ENCODE measurements around the gene GNG2.
"Not testable (repeated sequence)": the region's sequence is repeated elsewhere in the genome, so short reads cannot be mapped to it uniquely, and the experiment has no call there.

The GNG2 gene

DNA sequence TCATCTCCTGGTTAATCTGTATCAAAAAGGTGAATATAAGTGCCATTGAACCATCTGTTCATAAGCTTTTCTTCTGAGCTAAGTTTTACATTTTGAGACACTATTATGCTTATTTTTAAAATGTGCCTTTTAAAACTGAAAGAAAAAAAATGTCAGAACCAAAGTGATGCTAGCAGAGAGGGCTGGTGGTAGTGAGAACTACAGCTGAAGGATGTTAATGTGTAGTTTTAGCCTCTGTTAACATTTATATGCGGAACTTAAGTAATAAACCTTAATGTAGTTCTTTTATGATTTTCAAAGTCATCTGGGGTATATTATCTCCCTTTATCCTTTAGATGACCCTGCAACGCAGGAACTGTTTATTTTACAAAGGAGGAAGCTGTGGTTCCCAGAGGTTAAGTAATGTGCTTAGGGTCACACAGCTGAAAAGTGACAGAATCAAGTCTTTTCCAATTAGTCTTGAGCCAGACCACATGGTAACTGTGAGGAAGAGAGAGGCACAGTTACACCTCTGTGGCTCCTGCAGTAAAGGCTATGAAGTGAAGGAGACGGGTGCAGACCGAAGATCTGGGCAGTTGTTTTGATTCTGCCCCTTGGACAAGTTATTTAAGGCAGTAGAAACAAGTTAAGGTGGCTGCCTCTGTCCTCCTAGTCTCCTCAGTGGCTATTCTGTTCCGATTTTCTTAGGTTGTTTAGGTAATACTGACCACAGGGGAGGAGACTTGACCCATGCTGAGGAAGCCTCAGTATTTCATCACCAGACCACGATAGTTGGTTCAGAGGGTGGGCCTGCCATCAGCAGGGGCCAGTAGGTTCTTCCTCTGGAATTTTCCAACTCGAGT, 23.9 kb downstream of the GNG2 start:
- in situ Hi-C loops (cut with MboI; ENCODE audit: low sequenced_read_pairs): no loop called here

DNA sequence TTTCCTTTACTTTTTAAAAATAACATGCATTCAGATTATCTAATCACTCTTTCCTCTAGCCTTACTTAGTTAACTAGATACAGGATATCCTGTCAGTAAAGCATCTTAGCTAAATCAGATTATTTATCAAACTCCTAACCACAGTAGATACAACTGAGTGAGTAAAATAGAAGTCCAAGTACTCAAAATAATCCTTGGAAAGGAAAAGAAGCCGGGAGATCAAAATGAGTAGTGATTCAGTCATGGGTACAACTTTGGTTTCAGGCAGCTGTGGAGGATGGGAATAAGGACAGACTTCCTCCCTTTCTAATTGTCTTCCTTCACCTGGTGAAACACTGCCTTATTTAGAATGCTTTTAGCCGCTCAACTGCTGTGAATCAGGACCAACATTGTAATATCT, 29.4 kb downstream of the GNG2 start:
- in situ Hi-C loops (cut with MboI; ENCODE audit: low sequenced_read_pairs): no loop called here

DNA sequence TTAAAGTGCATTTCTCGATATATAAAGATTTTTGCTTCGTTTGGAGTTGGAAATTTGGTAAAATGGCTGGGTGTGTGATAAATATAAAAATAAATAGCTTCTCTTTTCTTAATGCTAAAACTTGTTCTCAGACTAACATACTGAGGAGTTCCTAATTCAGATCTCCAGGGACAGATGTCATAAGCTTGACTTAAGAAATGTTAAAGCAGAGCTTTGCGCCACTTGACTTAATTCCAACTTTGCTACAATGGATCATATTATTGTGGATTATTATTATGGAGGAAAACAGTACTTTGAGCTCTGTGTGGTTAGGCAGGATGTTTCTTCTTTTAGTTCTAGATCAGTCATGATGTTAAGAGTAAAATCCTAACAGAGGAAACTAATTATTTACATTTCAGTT, 33.8 kb downstream of the GNG2 start:
- in situ Hi-C loops (cut with MboI; ENCODE audit: low sequenced_read_pairs): no loop called here

DNA sequence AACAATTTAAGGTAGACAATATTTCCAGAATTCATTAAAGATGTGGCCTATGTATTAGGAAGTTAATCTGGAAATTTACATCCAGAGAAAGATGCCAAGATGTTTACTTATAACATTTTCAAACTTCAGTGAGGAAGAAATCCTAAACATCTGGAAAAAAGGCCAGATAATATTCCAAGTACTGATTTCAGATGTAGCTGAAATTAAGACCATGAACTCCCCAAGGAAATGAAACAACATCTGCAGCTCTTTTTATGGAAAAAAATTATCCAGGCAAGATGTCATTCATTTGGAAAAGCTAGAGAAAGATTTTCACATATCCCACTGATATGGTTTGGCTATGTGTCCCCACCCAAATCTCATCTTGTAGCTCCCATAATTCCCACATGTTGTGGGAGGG, 35.0 kb downstream of the GNG2 start:
- in situ Hi-C loops (cut with MboI; ENCODE audit: low sequenced_read_pairs): no loop called here

DNA sequence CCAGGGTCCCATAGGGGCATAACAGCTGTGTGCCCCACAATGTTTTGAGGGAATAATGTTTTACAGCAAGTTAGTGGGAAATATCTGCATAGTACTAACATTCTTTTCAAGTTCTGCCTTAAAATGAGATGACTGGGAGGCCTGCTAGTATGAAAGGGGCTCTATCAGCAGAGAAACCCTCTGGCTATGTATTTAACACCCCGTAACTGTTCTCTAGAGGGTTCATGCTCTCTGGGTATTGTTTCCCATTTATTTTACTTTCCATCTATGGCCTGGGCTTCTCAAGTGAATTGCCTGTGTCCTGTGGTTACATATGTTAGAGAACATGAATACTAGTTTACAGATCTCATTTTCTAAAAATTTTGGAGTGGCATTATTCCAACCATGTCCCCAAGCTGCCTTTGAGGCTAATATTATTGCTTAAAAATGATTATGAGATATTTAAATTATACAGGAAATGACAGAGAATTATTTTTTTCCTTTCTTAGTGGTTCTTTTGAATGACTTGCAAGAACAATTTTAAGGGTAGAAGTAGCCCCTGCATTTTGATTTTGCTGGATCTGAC, 37.5 kb downstream of the GNG2 start:
- in situ Hi-C loops (cut with MboI; ENCODE audit: low sequenced_read_pairs): no loop called here

DNA sequence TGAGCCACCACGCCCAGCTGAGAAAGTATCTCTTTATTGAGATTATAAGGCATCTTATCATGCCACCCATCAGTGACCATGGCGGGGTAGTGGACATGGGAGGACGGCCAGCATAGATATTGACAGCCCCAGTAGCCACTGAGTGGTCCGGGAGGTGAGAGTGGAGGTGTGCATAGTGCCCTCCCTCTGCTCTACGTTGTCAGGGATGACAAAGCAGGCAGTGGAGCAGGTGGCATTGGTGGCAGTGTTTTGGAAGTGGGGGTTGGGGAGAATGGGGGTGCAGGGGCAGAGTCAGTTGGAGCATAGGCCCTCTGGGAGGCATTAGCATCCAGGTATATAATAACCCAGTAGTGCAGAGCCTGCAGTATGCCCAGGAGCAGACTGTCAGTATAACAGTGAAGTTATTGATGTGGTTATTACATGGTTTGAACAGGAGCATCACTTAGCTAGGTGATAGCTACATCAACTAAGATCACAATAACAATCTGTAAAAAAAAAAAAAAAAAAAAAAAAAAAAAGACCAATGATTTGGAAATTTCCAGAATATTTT, 41.1 kb downstream of the GNG2 start:
- in situ Hi-C loops (cut with MboI; ENCODE audit: low sequenced_read_pairs): no loop called here

DNA sequence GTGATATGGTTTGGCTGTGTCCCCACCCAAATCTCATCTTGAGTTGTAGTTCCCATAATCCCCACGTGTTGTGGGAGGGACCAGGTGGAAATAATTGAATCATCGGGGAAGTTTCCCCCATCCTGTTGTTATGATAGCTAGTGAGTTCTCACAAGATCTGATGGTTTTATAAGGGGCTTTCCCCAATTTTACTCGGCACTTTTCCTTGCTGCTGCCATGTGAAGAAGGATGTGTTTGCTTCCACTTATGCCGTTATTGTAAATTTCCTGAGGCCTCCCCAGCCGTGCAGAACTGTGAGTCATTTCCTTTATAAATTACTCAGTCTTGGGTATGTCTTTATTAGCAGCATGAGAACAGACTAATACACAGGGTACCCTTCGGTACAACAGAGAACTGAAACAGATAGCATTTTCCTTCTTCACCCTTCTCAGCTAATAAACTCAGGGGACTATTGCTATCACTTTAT, 45.3 kb downstream of the GNG2 start:
- in situ Hi-C loops (cut with MboI; ENCODE audit: low sequenced_read_pairs): not testable (repeated sequence)

DNA sequence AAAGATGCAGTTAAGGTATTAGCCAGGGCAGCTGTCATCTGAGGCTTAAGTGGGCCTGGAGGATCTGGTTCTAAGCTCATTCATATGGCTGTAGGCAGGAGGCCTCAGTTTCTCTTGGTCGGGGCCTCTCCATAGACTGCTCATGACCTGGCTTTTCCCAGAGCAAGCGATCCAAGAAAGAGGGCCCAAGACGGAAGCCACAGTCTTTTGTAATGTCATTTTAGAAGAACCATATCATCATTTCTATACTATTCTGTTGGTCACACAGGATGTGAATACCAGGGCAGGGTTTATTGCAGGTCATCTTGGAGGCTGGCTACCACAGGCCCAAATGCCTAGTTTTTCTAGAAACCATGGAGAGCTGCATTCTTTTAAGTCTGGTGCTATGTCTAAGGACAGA, 47.7 kb downstream of the GNG2 start:
- in situ Hi-C loops (cut with MboI; ENCODE audit: low sequenced_read_pairs): no loop called here

DNA sequence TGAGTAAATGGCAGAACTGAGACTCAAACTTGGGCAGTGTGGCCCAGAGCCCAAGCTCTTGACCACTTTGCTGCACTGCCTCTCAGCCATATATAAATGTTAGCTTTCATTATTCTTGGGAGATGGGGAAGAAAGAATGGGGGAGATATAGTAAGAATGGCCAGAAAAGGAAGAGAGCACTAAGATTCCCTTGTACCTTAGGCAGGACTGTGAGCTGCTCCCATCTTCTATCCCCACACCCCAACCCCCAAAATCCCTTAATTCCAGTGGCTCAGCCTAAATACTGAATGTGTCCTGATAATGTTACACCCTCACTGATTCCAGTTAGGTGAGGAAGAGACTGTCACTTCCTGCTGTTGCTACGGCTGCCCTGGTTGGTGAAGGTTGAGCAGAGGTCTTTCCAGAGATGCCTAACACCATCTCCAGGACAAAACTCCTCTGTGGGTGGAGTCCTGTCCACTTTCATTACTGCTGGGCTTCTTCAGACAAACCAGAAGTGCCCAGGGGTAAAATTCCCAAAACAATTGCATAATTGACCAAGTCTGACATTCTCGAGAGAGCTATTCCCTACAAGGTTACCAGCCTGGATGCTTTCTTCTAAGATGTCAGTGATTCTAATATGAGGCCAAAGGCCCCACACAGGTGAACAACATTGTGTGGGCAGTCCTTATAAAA, 51.8 kb downstream of the GNG2 start:
- in situ Hi-C loops (cut with MboI; ENCODE audit: low sequenced_read_pairs): no loop called here

DNA sequence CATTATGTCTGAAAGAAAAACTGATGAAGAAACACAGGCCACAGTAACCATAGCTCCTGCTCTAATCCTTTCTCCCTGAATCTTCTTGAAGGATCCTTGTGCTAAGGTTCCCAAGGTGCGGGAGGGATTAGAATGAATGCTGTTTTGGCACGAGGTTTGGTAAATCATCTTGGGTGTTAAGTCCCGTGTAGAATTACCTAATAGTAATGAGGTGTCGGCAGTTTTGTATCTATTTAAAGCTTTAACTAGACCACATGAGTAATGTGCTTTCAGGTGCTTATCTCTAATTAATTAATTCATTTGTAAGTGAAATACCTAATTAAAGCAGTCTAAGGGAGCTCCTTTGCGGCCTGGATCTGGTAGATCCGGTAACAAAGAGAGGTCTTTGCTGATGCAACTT, 53.9 kb downstream of the GNG2 start:
- in situ Hi-C loops (cut with MboI; ENCODE audit: low sequenced_read_pairs): no loop called here

DNA sequence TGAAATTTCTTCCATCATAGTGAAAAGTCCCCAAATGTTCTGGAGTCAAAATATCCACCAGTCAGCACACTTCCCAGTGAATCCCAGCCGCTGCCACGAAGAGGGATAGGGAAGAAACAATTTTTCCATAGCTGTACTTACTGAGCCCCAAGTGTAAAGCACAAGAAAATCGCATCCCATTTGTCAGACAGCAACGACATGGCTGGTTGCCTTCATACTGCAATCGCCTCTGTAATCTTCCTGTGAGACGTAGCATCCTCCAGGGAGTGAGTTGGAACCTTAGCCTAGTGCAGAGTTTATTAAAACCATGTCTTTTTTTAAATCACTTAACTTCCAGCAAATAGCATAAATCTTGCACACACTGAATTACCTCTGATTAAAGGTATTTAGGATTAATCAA, 56.8 kb downstream of the GNG2 start:
- in situ Hi-C loops (cut with MboI; ENCODE audit: low sequenced_read_pairs): no loop called here

DNA sequence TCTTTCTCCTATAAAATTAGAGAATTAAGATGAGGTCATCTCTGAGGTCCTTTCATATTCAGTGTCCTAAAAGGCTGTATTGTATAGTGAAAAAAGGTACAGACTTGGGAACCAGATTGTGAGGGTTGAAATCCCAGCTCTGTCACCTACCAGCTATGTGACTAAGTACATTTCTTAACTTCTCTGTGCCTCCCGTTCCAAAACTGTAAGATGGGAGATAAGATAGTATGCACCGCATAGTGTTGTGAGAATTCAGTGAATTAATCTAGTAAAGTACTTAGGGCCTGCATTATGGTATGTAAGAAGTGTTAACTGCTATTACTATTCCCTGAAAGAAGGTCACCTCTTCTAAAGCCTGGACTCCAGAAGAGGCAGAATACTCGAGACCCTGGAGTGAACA, 60.6 kb downstream of the GNG2 start:
- in situ Hi-C loops (cut with MboI; ENCODE audit: low sequenced_read_pairs): no loop called here

DNA sequence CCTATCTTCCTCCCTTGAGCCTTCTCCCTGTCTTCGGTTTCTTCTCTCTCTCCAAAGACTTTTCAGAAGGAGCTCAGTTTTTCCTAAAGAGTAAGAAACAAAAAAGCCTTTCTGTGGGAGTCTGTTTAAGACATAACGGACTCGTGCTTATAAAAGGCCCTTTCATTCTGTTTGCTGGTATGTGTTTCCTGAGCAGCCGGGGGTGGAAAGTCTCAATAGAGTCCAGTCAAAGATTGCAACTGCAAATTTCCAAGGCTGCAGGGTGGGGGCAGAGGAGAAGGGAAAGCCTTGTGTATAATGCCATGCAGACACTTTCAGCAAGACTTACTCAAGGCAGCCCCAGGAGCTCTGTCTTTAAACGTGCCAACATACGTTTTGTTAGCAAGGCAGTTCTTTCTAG, 62.2 kb downstream of the GNG2 start:
- in situ Hi-C loops (cut with MboI; ENCODE audit: low sequenced_read_pairs): no loop called here

DNA sequence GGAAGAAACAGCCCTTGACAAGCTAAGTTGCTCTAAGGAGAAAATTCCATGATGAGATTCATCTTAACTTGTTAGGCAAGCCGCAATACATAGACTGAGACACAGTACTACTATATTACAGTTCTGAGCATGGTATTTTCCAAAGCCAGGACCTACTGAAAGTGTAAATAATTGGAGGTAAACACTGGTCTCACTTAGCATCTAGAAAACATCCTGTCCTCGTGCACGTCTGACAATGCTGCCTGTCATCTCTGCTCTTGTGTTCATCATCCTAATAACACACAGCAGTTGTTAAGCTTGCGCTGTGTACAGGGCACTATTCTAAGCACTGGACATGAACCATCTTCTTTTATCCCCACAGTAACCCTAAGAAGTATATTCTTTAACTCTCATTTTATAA, 64.2 kb downstream of the GNG2 start:
- in situ Hi-C loops (cut with MboI; ENCODE audit: low sequenced_read_pairs): no loop called here

DNA sequence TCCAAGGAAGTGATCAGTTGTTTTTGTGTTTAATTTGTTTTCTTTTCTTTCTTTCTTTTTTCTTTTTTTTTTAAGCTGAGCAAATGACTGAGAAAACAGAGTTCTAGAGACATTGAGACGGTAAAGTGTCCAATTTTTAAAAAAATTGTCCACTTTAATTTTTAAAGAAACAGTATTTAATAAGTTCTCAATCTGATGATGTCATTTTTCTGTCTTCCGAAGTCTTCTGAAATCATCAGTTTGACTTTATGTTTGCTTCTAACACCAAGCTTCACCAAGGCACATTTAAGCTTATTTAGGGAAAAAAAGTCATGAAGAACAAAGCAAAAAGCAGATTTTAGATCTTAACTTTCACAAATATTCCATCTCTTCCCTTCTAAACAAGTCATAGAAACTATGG, 65.6 kb downstream of the GNG2 start:
- in situ Hi-C loops (cut with MboI; ENCODE audit: low sequenced_read_pairs): no loop called here

DNA sequence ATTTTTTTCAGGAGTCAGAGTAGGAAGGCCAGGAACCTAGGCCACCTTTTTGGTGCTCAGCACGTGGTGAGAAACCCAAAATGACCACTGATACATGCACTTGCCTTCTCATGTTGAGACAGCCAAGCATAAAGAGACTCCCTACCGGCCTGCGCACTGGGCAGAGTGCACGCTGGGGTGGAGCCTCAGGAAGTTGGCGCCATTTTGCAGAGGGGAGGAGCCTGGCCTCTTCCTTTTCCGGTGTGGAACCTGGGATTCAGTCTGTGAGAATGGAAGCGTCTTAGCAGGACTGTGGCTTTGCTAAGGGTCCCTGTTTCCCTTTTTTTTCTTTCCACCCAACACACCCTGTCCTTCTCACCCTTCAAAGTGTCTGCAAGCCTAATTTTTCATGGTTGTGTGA, 66.0 kb downstream of the GNG2 start:
- in situ Hi-C loops (cut with MboI; ENCODE audit: low sequenced_read_pairs): no loop called here

DNA sequence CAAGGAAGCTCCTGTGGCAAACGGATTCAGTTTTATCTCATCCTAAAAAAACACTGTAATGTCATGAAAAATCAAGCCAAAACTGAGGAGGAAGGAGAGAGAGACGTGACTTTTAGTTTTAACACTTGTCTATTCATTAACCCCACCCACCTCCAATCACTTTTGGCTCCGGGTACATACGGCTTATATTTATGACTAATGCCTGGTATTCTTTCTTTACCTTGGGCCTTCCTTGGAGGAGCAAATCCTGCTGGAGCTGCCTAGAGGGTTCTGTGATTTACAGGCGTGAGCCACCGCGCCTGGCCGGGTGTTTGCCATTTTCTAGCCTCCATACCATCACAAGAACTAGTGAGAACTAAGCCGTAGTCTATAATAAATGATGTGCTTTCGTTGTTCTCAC, 68.2 kb downstream of the GNG2 start:
- in situ Hi-C loops (cut with MboI; ENCODE audit: low sequenced_read_pairs): no loop called here

DNA sequence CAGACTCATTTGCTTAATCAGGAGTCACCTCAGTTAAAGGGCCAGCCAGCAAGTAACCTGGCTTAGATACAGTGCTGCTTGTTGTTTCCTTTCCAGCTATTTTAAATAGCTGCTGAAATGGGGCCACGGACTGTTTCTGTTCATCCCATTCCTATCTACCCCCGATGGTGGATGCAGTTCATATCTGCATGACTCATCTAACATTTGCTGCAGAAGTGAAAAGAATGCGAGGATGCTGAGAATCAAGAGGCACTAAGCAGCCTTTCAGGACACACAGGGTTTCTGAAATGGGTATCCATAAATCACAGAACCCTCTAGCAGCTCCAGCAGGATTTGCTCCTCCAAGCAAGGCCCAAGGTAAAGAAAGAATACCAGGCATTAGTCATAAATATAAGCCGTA, 68.8 kb downstream of the GNG2 start:
- in situ Hi-C loops (cut with MboI; ENCODE audit: low sequenced_read_pairs): no loop called here

DNA sequence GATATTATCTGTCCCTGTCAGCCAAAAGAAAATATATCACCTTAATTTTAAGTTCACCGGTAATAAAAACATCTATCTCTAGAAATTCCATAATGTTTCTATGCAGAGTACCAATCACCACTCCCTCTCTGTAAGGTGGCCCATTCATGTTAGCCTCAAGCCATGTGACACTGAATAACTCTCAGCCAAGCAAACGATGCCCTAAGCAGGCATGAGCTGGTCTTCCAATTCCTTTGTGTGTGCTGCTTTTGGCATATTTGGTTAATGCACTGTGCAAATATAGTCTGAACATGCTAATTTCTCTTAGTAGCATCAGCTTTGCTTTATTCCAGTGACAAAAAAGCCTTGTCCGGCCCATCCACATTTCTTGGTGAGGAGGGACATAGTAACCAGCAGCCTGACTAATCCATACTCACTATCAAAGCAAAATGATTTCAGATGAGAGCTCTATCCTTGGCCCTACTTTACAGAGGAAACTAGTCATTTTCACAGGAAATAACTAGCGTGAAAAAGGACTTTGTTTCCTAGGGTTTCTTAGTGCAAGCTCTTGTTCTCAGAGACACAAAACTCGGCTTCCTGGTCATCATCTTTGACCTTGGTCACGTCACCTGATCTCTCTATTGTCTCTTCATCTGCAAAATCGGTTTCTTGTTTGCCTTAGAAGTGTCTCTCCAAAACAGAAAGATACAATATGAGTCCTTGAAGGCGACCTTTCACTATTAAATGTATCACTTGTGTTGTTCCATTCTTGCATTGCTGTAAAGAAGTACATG, 69.7 kb downstream of the GNG2 start:
- in situ Hi-C loops (cut with MboI; ENCODE audit: low sequenced_read_pairs): no loop called here

DNA sequence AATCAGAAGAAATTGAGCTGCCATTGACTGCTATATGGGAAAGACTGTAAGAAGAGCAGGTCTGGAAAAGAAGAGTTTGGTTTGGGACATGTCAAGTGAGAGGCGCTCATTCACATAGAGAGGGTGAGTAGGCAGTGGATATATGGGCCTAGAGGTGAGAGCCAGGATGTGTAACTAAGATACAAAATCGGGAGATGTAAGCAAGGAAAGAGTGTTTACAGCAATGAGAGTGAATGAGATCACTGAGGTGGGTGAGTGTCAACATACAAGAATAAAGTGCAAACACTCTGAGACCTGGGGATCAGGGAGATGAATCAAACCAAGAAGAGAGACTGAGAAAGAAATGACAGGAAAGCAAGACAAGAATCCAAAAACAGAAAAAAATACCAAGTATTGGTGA, 70.9 kb downstream of the GNG2 start:
- in situ Hi-C loops (cut with MboI; ENCODE audit: low sequenced_read_pairs): no loop called here

DNA sequence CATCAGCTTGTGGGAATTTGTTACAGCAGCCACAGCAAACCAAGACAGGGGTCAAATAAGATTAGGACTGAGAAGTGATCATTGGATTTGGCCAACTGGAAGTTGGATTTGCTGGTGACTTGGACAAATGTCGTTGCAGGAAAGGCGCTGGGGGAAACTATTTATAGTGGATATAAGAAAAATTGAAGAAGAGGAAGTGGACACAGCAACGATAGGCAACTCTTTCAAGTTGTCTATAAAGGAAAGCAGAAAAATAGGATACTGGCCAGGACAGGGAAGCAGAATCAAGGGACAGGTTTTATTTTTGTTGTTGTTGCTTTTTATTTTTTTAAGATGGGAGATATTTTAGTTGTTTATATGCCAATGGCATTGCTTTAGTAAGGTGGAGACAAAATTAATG, 72.8 kb downstream of the GNG2 start:
- in situ Hi-C loops (cut with MboI; ENCODE audit: low sequenced_read_pairs): no loop called here
